Type B pancreatic cell (in vitro differentiated cells): ENCODE data around the gene ELAC2. TPM values are rescaled to one million over a fixed set of nuclear protein-coding genes. Genes with fewer than 3 reads are reported as not detected.

Experiments
- DNase-seq: peaks from one replicate; pipeline ENCODE4 v3.0.0; 2021; ENCODE audit warnings: mixed read lengths; ENCODE audit not compliant: unreplicated experiment; ENCODE audit errors: extremely low spot score
- H3K27ac Mint-ChIP-seq: 2 replicates; pipeline ENCODE4 v1.8.0; 2021; ENCODE audit warnings: mild to moderate bottlenecking, mixed read lengths
- H3K27me3 Mint-ChIP-seq: 2 replicates; pipeline ENCODE4 v1.8.0; 2021; ENCODE audit warnings: mixed read lengths
- H3K36me3 Mint-ChIP-seq: 2 replicates; pipeline ENCODE4 v1.8.0; 2021; ENCODE audit warnings: mixed read lengths
- H3K4me1 Mint-ChIP-seq: one replicate; pipeline ENCODE4 v1.8.0; 2021; ENCODE audit warnings: mixed read lengths; ENCODE audit not compliant: unreplicated experiment
- H3K4me3 Mint-ChIP-seq: 2 replicates; pipeline ENCODE4 v1.8.0; 2021; ENCODE audit warnings: mild to moderate bottlenecking, mixed read lengths
- H3K9me3 Mint-ChIP-seq: 2 replicates; pipeline ENCODE4 v1.8.0; 2021; ENCODE audit warnings: mixed read lengths
- CTCF ChIP-seq: fragments of 200-600 bp; sonication (generic); conservative IDR thresholded peaks from 2 replicates; pipeline ENCODE4 v1.5.0; 2021; ENCODE audit warnings: antibody characterized with exemption, mild to moderate bottlenecking
- total RNA-seq: library from RNA; stranded (reverse); gene quantifications from 2 replicates; pipeline ENCODE4 v1.2.1, GENCODE V29; 2021; ENCODE audit warnings: low replicate concordance

The ELAC2 gene
- total RNA-seq, 1 donor from 2014 or later, result 55.8 TPM

- no peaks in the 10 kb centered on the region for H3K4me1 Mint-ChIP-seq
- no peaks in the 10 kb centered on the region for H3K27me3 Mint-ChIP-seq
- no peaks in the 10 kb centered on the region for H3K9me3 Mint-ChIP-seq
- no peak overlapping the region for H3K4me3 Mint-ChIP-seq
- H3K36me3 Mint-ChIP-seq, result peaks cover 12% of the 10 kb centered on the region
- H3K27ac Mint-ChIP-seq, result no peak overlapping the region
- no peak for DNase-seq
- no peak for TF ChIP-seq CTCF
Measured at GRCh38 chr17:12963505-12963904, 54.3 kb downstream of the ELAC2 start.

GRCh38 chr17:12961655-12962054 lies 56.2 kb downstream of the ELAC2 start:
- no peak overlapping the region for H3K4me3 Mint-ChIP-seq
- no peak for DNase-seq
- H3K9me3 Mint-ChIP-seq, result no peaks in the 10 kb centered on the region
- no peak for TF ChIP-seq CTCF
- no peaks in the 10 kb centered on the region for H3K27me3 Mint-ChIP-seq
- no peaks in the 10 kb centered on the region for H3K4me1 Mint-ChIP-seq
- H3K27ac Mint-ChIP-seq, result no peak overlapping the region
- H3K36me3 Mint-ChIP-seq, result peaks cover 19% of the 10 kb centered on the region

- peaks cover 25% of the 10 kb centered on the region for H3K36me3 Mint-ChIP-seq
- TF ChIP-seq CTCF, result no peak
- H3K27ac Mint-ChIP-seq, result no peak overlapping the region
- H3K9me3 Mint-ChIP-seq, result no peaks in the 10 kb centered on the region
- no peaks in the 10 kb centered on the region for H3K4me1 Mint-ChIP-seq
- H3K4me3 Mint-ChIP-seq, result no peak overlapping the region
- no peaks in the 10 kb centered on the region for H3K27me3 Mint-ChIP-seq
- no peak for DNase-seq
Measured at GRCh38 chr17:12959441-12959840, 58.4 kb downstream of the ELAC2 start.

- no peak for DNase-seq
- no peak for TF ChIP-seq CTCF
- no peaks in the 10 kb centered on the region for H3K27me3 Mint-ChIP-seq
- H3K36me3 Mint-ChIP-seq, result peaks cover 29% of the 10 kb centered on the region
- no peaks in the 10 kb centered on the region for H3K9me3 Mint-ChIP-seq
- H3K4me1 Mint-ChIP-seq, result no peaks in the 10 kb centered on the region
- H3K27ac Mint-ChIP-seq, result no peak overlapping the region
- no peak overlapping the region for H3K4me3 Mint-ChIP-seq
Measured at GRCh38 chr17:12958786-12959185, 59.0 kb downstream of the ELAC2 start.

- no peak for DNase-seq
- Mint-ChIP-seq H3K36me3 (peaks cover 47% of the 10 kb centered on the region), H3K27ac (no peak overlapping the region), H3K27me3 (no peaks in the 10 kb centered on the region), H3K4me1 (no peaks in the 10 kb centered on the region), H3K4me3 (no peak overlapping the region), H3K9me3 (no peaks in the 10 kb centered on the region)
- no peak for TF ChIP-seq CTCF
Measured at GRCh38 chr17:12955521-12955920, 62.3 kb downstream of the ELAC2 start.

- TF ChIP-seq CTCF, result no peak
- DNase-seq, result no peak
- Mint-ChIP-seq H3K27me3 (no peaks in the 10 kb centered on the region), H3K27ac (no peak overlapping the region), H3K4me1 (no peaks in the 10 kb centered on the region), H3K4me3 (no peak overlapping the region), H3K36me3 (peaks cover 51% of the 10 kb centered on the region), H3K9me3 (no peaks in the 10 kb centered on the region)
Measured at GRCh38 chr17:12953156-12953555, 64.7 kb downstream of the ELAC2 start.
